K562 (cell line): ENCODE results near the gene AP2A2. TPM values are rescaled to one million over a fixed set of nuclear protein-coding genes. Genes with fewer than 3 reads are reported as not detected.
A peak's percentile ranks its signal among the peaks of the same experiment; 100 is the strongest.

ENCODE experiments used
- ATF4 ChIP-seq: fragments of 450-650 bp; formaldehyde crosslinking; IDR thresholded peaks from 2 replicates; pipeline ENCODE4 v1.4.0; 2022; ENCODE audit warnings: mild to moderate bottlenecking, moderate library complexity
- BRF1 ChIP-seq: IDR thresholded peaks from 3 replicates; pipeline ENCODE4 v1.6.1; 2011; ENCODE audit warnings: borderline replicate concordance, mild to moderate bottlenecking; ENCODE audit not compliant: insufficient read length; ENCODE audit errors: extremely low read depth
- CBFA2T3 ChIP-seq: fragments of 450-650 bp; IDR thresholded peaks from 2 replicates; pipeline ENCODE4 v1.6.1; 2017
- CBX8 ChIP-seq: fragments of 200-600 bp; sonication (generic); IDR thresholded peaks from 2 replicates; pipeline ENCODE4 v1.6.1; 2012; ENCODE audit warnings: borderline replicate concordance, mixed run types, low read depth, mild to moderate bottlenecking, moderate library complexity, mixed read lengths, low read length, control low read depth, inconsistent platforms; ENCODE audit not compliant: poor library complexity, severe bottlenecking; ENCODE audit errors: extremely low read depth
- ELF4 ChIP-seq: fragments of 450-650 bp; formaldehyde crosslinking; IDR thresholded peaks from 2 replicates; pipeline ENCODE4 v1.4.0; 2022; ENCODE audit warnings: missing genetic modification characterization
- GATAD2B ChIP-seq: fragments of 450-650 bp; IDR thresholded peaks from 2 replicates; pipeline ENCODE4 v1.6.1; 2017; ENCODE audit warnings: mild to moderate bottlenecking, borderline replicate concordance
- GTF2B ChIP-seq: IDR thresholded peaks from 2 replicates; pipeline ENCODE4 v1.6.1; 2011; ENCODE audit not compliant: insufficient read length; ENCODE audit errors: extremely low read depth
- NCOR1 ChIP-seq: fragments of 450-650 bp; IDR thresholded peaks from 2 replicates; pipeline ENCODE4 v1.6.1; 2016; ENCODE audit warnings: mild to moderate bottlenecking, moderate library complexity
- NFIC ChIP-seq: fragments of 450-650 bp; IDR thresholded peaks from 2 replicates; pipeline ENCODE4 v1.6.1; 2017; ENCODE audit warnings: mild to moderate bottlenecking, inconsistent platforms
- NFIX ChIP-seq: fragments of 250-450 bp; sonication (Bioruptor Pico); IDR thresholded peaks from 2 replicates; pipeline ENCODE4 v1.4.0; 2020; ENCODE audit warnings: low read depth, mild to moderate bottlenecking, moderate library complexity
- TAF15 ChIP-seq: fragments of 200-400 bp; formaldehyde crosslinking; IDR thresholded peaks from 2 replicates; pipeline ENCODE4 v1.6.1; 2017; ENCODE audit warnings: mild to moderate bottlenecking, low read depth, low read length, moderate library complexity
- TCF3 ChIP-seq: sonication (generic); formaldehyde crosslinking; IDR thresholded peaks from 2 replicates; pipeline ENCODE4 v1.4.0; 2020; ENCODE audit warnings: mild to moderate bottlenecking, missing genetic modification reagents
- UBTF ChIP-seq, 2 experiments: IDR thresholded peaks; 2 replicates each; pipeline ENCODE4 v1.6.1; 2012; ENCODE audit warnings: improper control_type of control experiment in 2 of 2, low read depth in 2 of 2, low read length in 2 of 2, borderline replicate concordance in 1 of 2
- ZNF551 ChIP-seq: fragments of 250-450 bp; sonication (Bioruptor Pico); IDR thresholded peaks from 2 replicates; pipeline ENCODE4 v1.5.0; 2021; ENCODE audit warnings: mild to moderate bottlenecking, moderate library complexity
- polyA plus RNA-seq, 8 experiments: library from polyadenylated mRNA; depleted of rRNA in 4 of 8; stranded (reverse) in 5 of 8; unstranded in 3 of 8; fragments of >200 nt; fragmentation: Nextera tagmentation in 2 of 8; fragmentation: Illumina TruSeq in 1 of 8; extraction: Ambion mirVana in 2 of 8; extraction: Trizol in 1 of 8; gene quantifications; 2 replicates each; pipeline versions ENCODE4 v1.2.1 to v1.2.3, GENCODE V29; 2011 to 2014; ENCODE audit warnings: inconsistent platforms in 1 of 8, missing spikeins in 1 of 8
- total RNA-seq, 7 experiments: library from RNA; depleted of rRNA in 6 of 7; stranded (reverse); fragments of >200 nt in 6 of 7; fragmentation: Illumina TruSeq in 2 of 7; extraction: Trizol in 2 of 7; gene quantifications; 2 replicates each; pipeline versions ENCODE4 v1.2.1 to v1.2.3, GENCODE V29; 2011 to 2021; ENCODE audit warnings: low replicate concordance in 1 of 7
- TF ChIP-seq, protein P1 (sequence below), 2 experiments: fragments of 450-650 bp; formaldehyde crosslinking in 1 of 2; IDR thresholded peaks; 2 replicates each; pipeline versions ENCODE4 v1.4.0 to v1.6.1; 2014 to 2020; ENCODE audit warnings: mild to moderate bottlenecking in 2 of 2, borderline replicate concordance in 1 of 2, low read depth in 1 of 2

Gene AP2A2
- total and polyA plus RNA-seq, 9 of the 15 experiments (the other 6 are each of a cell fraction or from before 2014, with no cell fraction given): 0.69 to 41.7 (median 15.2) TPM

- TF ChIP-seq UBTF (IDR thresholded peaks at IDR 0.05; ENCODE audit: borderline replicate concordance in 1 of 2, low read depth in 2 of 2, low read length in 2 of 2): 0 out of 4 replicates have a peak, but pooled peaks of 1 of the 2 experiments have one; percentile 21
- TF ChIP-seq, protein P1, sequence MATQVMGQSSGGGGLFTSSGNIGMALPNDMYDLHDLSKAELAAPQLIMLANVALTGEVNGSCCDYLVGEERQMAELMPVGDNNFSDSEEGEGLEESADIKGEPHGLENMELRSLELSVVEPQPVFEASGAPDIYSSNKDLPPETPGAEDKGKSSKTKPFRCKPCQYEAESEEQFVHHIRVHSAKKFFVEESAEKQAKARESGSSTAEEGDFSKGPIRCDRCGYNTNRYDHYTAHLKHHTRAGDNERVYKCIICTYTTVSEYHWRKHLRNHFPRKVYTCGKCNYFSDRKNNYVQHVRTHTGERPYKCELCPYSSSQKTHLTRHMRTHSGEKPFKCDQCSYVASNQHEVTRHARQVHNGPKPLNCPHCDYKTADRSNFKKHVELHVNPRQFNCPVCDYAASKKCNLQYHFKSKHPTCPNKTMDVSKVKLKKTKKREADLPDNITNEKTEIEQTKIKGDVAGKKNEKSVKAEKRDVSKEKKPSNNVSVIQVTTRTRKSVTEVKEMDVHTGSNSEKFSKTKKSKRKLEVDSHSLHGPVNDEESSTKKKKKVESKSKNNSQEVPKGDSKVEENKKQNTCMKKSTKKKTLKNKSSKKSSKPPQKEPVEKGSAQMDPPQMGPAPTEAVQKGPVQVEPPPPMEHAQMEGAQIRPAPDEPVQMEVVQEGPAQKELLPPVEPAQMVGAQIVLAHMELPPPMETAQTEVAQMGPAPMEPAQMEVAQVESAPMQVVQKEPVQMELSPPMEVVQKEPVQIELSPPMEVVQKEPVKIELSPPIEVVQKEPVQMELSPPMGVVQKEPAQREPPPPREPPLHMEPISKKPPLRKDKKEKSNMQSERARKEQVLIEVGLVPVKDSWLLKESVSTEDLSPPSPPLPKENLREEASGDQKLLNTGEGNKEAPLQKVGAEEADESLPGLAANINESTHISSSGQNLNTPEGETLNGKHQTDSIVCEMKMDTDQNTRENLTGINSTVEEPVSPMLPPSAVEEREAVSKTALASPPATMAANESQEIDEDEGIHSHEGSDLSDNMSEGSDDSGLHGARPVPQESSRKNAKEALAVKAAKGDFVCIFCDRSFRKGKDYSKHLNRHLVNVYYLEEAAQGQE (IDR thresholded peaks at IDR 0.05; ENCODE audit: borderline replicate concordance): peak; percentile 26; the same call in 1 of the 2 replicates
- TF ChIP-seq, protein P1 (CRISPR knock-in tag; IDR thresholded peaks at IDR 0.05; ENCODE audit: low read depth): no peak
- no peak for TF ChIP-seq GTF2B
- no peak for TF ChIP-seq ATF4 (CRISPR knock-in tag)
- no peak for TF ChIP-seq ZNF551 (CRISPR knock-in tag)
- 0 out of 2 replicates have a peak, but pooled peaks have one; percentile 20 for TF ChIP-seq NCOR1
- TF ChIP-seq TCF3 (CRISPR knock-in tag): peak; percentile 62
- no peak for TF ChIP-seq BRF1
- TF ChIP-seq ELF4 (CRISPR knock-in tag): no peak
- TF ChIP-seq CBFA2T3: peak; percentile 66
- no peak for TF ChIP-seq NFIX
- no peak for TF ChIP-seq CBX8
- TF ChIP-seq TAF15: no peak
- peak; percentile 21; the same call in 1 of the 2 replicates for TF ChIP-seq NFIC
- TF ChIP-seq GATAD2B: no peak
These were observed 116.4 kb downstream of the AP2A2 start (continued) for GRCh38 chr11:1041936-1042608.
